GM19193 (cell line): ENCODE data around the gene ZFHX2.

Experiments used
- POLR2A ChIP-seq: IDR thresholded peaks from 4 replicates; pipeline ENCODE4 v1.6.1; 2011; ENCODE audit not compliant: insufficient read depth, insufficient read length; ENCODE audit errors: extremely low read depth

ZFHX2 gene

DNA sequence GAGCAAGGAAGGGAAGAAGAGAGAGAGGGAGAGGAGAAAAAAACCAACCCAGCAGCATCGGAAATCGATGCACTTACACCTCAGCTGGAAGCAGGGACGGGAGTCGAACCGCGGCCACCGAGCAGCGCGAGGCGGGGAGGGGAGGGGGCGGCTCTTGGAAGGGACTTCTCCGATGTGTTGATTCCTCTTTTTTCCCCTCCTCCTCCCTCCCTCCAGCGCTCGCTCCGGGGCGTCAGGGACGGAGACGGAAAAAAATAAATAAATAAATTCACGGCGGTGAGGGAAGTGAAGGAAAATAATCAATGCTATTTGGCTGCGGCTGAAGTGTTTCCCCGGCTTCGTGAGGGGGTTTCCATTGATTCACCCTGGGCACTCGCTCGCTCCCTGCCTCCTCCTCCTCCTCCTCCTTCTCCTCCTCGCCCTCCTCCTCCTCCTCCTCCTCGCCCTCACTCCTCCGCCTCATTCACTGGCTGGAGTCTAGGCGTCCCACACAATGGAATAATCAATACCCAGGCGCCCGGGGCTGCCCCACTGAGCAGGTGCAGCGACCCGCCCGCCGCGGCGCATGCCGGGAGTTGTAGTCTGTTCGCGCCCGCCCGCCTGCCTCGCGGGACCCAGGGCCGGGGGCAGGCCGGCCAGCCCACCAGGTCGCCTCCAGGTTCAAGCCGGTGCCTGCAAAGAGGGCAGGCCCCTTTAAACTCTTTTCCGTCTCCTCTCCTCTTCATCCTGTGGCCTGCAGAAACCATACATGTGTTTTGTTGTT is at the start of gene ZFHX2:
TSS of gene ZFHX2 (minus strand) at position 500 of the 763 bp plus-strand sequence. CDS start 16,440 bp downstream, outside the sequence.
- TF ChIP-seq POLR2A: peak; percentile 41

- no peak for TF ChIP-seq POLR2A
Measured at GRCh38 chr14:23600806-23601205, 49.2 kb upstream of the ZFHX2 start.

DNA sequence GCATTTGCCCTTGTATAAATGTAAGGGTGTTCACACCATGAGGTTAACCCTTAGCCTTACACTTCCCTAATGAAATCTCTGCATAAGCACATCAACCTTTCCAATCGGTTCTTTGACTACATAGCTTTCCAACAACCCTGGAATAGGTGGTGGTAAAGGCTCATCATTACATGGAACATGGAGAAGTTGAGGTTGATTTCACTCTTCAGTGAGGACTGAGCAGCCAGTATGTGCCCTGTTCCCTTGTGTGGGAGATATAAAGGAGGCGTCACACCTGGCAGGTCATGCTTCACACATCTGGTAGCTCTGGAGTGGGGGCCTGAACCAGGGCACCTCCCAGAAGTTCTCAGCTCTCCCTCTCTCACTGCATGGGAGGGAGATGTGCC is 48.8 kb upstream of the ZFHX2 start:
- TF ChIP-seq POLR2A: no peak

GRCh38 chr14:23590198-23590597 is 38.6 kb upstream of the ZFHX2 start:
- no peak for TF ChIP-seq POLR2A

DNA sequence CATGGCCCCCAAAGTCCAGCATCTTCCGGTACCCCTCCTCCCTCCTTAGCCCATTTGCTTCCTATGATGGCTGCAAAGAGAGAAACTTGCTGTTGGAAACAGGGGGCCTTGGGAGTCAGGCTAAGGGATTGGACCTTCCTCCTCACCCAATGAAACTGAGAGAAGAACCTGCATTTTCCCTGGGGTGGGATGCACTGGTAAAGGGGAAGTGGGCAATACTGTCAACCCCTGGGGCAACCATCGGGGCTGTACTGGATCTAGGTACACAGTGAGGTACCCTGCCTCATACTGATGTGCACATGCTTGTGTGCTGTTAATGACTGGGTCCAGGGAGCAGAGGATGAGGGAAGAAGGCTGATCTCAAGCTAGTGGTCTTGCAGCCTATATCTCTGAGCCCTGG is 38.0 kb upstream of the ZFHX2 start:
- no peak for TF ChIP-seq POLR2A

DNA sequence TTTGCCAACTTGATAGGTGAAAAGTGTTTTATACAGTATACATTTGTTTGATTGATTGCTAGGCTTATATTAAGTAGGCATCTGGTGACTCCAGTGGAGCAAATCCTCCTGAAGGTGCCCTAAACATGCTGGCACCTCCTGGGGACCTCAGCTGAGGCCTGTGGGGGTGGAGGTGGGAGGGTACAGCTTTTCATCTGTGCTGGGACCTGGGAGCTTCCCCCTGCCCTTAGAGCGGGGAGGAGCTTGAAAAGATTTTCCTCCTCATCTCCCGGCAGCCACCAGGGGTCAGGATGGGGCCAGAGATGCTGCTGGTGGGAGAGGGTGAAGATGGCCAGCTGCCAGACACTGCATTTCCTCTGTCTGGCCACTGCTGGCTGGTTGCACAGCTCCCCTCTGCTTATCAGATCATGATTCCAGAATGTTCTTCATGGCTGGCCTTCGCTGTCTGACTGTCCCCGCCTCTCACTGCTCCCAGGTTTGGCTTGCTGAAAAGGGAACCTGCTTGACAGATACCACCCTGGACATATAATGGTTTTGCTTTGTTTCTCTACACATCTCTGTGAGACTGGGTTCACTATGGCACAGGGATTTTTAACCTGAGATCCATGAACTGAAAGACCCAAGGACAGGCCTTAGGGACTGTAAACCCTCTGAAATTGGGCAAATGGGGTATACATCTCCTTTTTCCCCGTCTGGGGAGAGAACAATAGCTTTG is 37.5 kb upstream of the ZFHX2 start:
- TF ChIP-seq POLR2A: no peak

- TF ChIP-seq POLR2A: no peak
Measured at GRCh38 chr14:23582906-23583760, 31.6 kb upstream of the ZFHX2 start.

GRCh38 chr14:23580948-23581281 is 29.4 kb upstream of the ZFHX2 start:
- TF ChIP-seq POLR2A: no peak

GRCh38 chr14:23580152-23580926 is 28.8 kb upstream of the ZFHX2 start:
- TF ChIP-seq POLR2A: no peak

DNA sequence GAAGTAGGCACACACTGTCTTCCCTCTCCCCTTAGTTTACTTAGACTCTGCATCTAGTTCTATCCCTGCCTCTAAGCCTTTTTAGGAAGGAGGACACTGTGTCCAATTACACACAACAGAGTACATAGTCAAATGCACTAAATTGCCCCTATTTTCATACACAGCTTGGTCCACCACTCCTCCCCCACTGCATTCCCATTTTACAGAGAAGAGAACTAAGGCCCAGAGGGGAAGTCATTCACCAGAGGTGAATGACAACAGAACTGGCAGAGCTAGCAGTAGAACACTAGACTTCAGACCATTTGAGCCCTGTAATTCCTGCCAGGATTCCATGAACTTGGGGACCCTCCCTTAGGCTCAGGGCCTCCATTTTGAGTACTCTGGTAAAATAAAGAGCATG is 28.2 kb upstream of the ZFHX2 start:
- TF ChIP-seq POLR2A: no peak

- no peak for TF ChIP-seq POLR2A
Measured at GRCh38 chr14:23579311-23579630, 27.7 kb upstream of the ZFHX2 start.

DNA sequence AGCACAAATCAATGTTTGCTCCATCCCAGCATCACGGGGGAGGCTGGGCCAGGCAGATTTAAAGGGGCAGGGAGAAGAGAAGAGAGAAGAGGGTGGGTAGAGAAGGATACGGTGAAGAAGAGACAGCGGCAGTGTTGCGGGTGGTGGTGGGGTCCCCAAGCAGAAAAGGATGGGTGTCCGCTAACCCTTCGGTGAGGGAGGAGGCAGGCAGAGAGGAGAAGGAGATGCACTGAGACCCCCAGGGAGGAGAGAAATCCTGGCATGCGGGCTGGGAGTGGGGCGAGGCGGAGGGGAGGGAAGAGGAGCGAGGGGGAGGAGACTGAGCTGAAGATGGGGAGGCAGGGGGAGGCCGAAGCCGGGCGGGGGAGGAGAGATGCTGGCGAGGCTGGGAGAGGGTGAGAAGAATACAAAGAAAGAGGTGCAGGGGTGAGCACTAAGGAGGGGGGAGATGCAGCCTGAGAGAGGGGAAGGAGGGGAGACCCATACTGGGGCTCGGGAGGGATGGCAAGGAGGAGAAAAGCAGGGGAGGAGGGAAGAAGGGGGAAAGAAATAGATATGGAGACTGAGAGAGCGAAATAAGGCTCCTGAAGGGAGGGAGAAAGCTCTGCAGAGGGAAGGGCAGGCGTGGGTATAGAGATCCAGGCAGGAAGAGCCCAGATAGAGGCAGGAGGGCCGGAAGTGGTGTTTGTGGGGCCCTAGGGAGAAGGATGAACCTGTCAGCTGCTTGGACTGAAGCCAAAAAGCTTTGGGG is 27.2 kb upstream of the ZFHX2 start, which contains the start of gene JPH4:
TSS of gene JPH4 (minus strand) at position 231 of the 751 bp plus-strand sequence. CDS start 1,337 bp downstream, outside the sequence.
- no peak for TF ChIP-seq POLR2A

- TF ChIP-seq POLR2A: no peak
Measured at GRCh38 chr14:23577710-23578392, 26.3 kb upstream of the ZFHX2 start.
